Stimulated activated CD8-positive, alpha-beta memory T cell treated with anti-CD3 and anti-CD28 coated beads, Interleukin-7, amount 100 ng/mL, for 24 hours (primary cell): Measurements from ENCODE around the gene FANCD2OS.
"Not testable (repeated sequence)": the region's sequence is repeated elsewhere in the genome, so short reads cannot be mapped to it uniquely, and the experiment has no call there.

Experiments used
- DNase-seq: peaks from one replicate; pipeline ENCODE4 v3.0.0-alpha.2; 2020; ENCODE audit warnings: low read depth

FANCD2OS gene

GRCh38 chr3:10091387-10091786, 16.7 kb downstream of the FANCD2OS start:
- not testable (repeated sequence) for DNase-seq

- not testable (repeated sequence) for DNase-seq
Measured at GRCh38 chr3:10090774-10091173, 17.3 kb downstream of the FANCD2OS start.

- DNase-seq, result no peak
Measured at GRCh38 chr3:10090179-10090578, 17.9 kb downstream of the FANCD2OS start.

- DNase-seq, result no peak
Measured at GRCh38 chr3:10088256-10088655, 19.8 kb downstream of the FANCD2OS start.

- no peak for DNase-seq
Measured at GRCh38 chr3:10085738-10086137, 22.3 kb downstream of the FANCD2OS start.

GRCh38 chr3:10081871-10082270, 26.2 kb downstream of the FANCD2OS start:
- DNase-seq, result no peak

GRCh38 chr3:10074666-10075065, 33.4 kb downstream of the FANCD2OS start:
- DNase-seq, result no peak

GRCh38 chr3:10070077-10070476, 38.0 kb downstream of the FANCD2OS start:
- not testable (repeated sequence) for DNase-seq

- no peak for DNase-seq
Measured at GRCh38 chr3:10055097-10055496, 53.0 kb downstream of the FANCD2OS start.
